ENCODE results near the gene PAMR1. TPM values are rescaled to one million over a fixed set of nuclear protein-coding genes. Genes with fewer than 3 reads are reported as not detected.

PAMR1 gene
- total and polyA plus RNA-seq, 7 donors: 0.16 to 1.9 (median 0.72) TPM

- no peak for TF ChIP-seq CTCF (IDR thresholded peaks at IDR 0.05)
- H3K36me3 ChIP-seq (ENCODE audit: insufficient read depth in 1 of 2, low read depth in 1 of 2): no peaks in the 10 kb centered on the region
- ATAC-seq (no peak), DNase-seq (no peak)
- H3K4me1 ChIP-seq: peaks cover 5% of the 10 kb centered on the region
- H3K4me3 ChIP-seq: no peak overlapping the region
- WGBS, 3 donors: 91 to 96% (median 93%) methylated on average over 1 of the region's 1 CpG
- H3K27me3 ChIP-seq (ENCODE audit: insufficient read depth in 3 of 3, low read length in 2 of 3): no peaks in the 10 kb centered on the region
- H3K9me3 ChIP-seq: no peaks in the 10 kb centered on the region
- H3K27ac ChIP-seq: no peak overlapping the region
- intact Hi-C loops (cut with DNase I): loop anchor here in 1 of 2 donors (10.0 kb wide), 1 partner anchor 384 kb away; no protein-coding TSS in a partner anchor
Measured at GRCh38 chr11:35389112-35389511, 136.3 kb downstream of the PAMR1 start.

DNA sequence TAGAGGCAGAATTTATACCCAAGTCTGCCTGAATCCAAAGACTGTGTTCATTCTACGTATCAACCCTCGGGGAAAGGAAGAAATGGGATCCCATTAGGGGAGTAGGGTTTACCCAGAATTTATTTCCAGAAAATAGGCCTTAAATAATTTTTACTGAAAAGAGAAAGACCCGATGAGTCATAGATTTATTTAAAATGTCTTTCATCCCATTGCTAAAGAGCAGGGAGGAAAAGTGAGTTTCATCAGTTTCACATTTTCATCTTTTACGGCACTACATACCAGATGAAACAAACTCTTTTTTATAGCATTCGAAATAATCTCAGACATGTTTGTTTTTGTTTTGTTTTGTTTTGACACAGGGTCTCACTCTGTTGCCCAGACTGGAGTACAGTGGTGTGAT lies 137.4 kb downstream of the PAMR1 start:
- Histone ChIP-seq H3K27ac (no peak overlapping the region), H3K4me3 (no peak overlapping the region), H3K4me1 (peaks cover 5% of the 10 kb centered on the region), H3K9me3 (no peaks in the 10 kb centered on the region), H3K36me3 (ENCODE audit: insufficient read depth in 1 of 2, low read depth in 1 of 2) (no peaks in the 10 kb centered on the region), H3K27me3 (ENCODE audit: insufficient read depth in 3 of 3, low read length in 2 of 3) (no peaks in the 10 kb centered on the region)
- intact Hi-C loops (cut with DNase I): loop anchor here in 1 of 2 donors (10.0 kb wide), 1 partner anchor 383 kb away; no protein-coding TSS in a partner anchor
- no peak for DNase-seq
- ATAC-seq: no peak
- WGBS, 3 donors: 90 to 91% (median 90%) methylated on average over 5 of the region's 5 CpGs
- TF ChIP-seq CTCF (IDR thresholded peaks at IDR 0.05): no peak

DNA sequence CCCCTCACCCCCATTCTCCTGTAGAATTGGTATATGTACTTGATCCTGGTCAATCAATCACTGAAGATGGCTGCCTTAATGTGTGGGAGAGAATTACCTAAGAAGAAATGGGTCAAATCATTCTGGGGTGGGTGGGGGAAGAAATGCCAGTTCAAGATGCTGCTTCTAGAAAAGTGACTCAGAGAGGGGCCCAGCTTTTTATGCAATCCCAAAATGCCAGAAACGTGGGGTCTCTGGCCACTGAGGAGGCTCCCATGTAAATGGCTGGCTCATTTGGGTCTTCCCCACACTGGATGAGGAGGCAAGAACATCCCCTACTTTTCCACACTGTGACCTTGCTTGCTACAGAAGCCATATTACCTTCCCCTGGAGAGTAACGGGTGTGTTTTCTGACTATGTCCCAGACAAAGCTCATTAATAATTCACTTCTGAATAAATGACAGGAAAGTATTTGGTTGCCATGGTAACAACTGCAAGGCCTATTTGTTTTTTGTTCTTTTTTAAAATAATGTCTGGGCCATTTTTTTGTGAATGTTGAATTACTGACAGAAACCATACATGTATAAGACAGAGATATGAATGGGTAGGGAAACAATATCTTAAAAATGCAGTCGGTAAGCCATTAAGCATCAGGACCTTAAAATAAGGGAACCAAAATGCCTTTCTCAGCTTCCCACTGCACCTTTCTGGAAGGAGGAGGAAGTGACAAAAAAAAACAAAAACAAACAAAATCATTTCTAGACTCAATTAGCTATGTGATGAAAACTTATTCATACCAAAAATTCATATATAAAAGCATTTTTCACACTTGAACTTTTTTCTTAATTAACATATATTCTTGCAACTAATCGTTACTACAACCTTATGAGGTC lies 138.1 kb downstream of the PAMR1 start:
- Histone ChIP-seq H3K27ac (no peak overlapping the region), H3K9me3 (no peaks in the 10 kb centered on the region), H3K4me1 (peaks cover 5% of the 10 kb centered on the region), H3K4me3 (no peak overlapping the region), H3K36me3 (ENCODE audit: insufficient read depth in 1 of 2, low read depth in 1 of 2) (no peaks in the 10 kb centered on the region), H3K27me3 (ENCODE audit: insufficient read depth in 3 of 3, low read length in 2 of 3) (no peaks in the 10 kb centered on the region)
- DNase-seq: no peak
- intact Hi-C loops (cut with DNase I): loop anchor here in 1 of 2 donors (10.0 kb wide), 1 partner anchor 383 kb away; no protein-coding TSS in a partner anchor
- TF ChIP-seq CTCF (IDR thresholded peaks at IDR 0.05): no peak
- no peak for ATAC-seq
- WGBS, 3 donors: 55 to 70% (median 58%) methylated on average over 4 of the region's 4 CpGs

GRCh38 chr11:35383953-35384352 lies 141.5 kb downstream of the PAMR1 start:
- H3K36me3 ChIP-seq (ENCODE audit: insufficient read depth in 1 of 2, low read depth in 1 of 2): no peaks in the 10 kb centered on the region
- DNase-seq (no peak), ATAC-seq (peak in 2 of 4 donors; percentile 42 to 46)
- H3K4me1 ChIP-seq: no peaks in the 10 kb centered on the region
- H3K27ac ChIP-seq: no peak overlapping the region
- 49 to 61% (median 59%) methylated on average over 5 of the region's 5 CpGs for WGBS, 3 donors
- intact Hi-C loops (cut with DNase I): loop anchor here in 1 of 2 donors (10.0 kb wide), 1 partner anchor 379 kb away; no protein-coding TSS in a partner anchor
- H3K9me3 ChIP-seq: no peaks in the 10 kb centered on the region
- no peak overlapping the region for H3K4me3 ChIP-seq
- TF ChIP-seq CTCF (IDR thresholded peaks at IDR 0.05): no peak
- no peaks in the 10 kb centered on the region for H3K27me3 ChIP-seq (ENCODE audit: insufficient read depth in 3 of 3, low read length in 2 of 3)

Other genes with a start within 250 kb of the PAMR1 start
- gene SLC1A2, start 106.1 kb downstream of the PAMR1 start, total RNA-seq: 1 to 10 TPM in 2 of 4 donors, under 1 TPM in 2; 0.08 to 2.0 (median 0.91) TPM
- gene SLC1A2, start 106.1 kb downstream of the PAMR1 start, polyA plus RNA-seq: under 1 TPM; 0.05 to 0.70 (median 0.35) TPM
- gene FJX1, start 92.8 kb upstream of the PAMR1 start, total RNA-seq: 1 to 10 TPM in 3 of 4 donors, under 1 TPM in 1; 0.75 to 4.0 (median 3.1) TPM
- 1 to 10 TPM in 1 of 3 donors, under 1 TPM in 2; 0.60 to 8.0 (median 0.96) TPM for gene FJX1, start 92.8 kb upstream of the PAMR1 start, polyA plus RNA-seq
- gene TRIM44, start 137.2 kb upstream of the PAMR1 start, total RNA-seq: 10 to 100 TPM; 34.0 to 46.8 (median 41.9) TPM
- 10 to 100 TPM in 2 of 3 donors, 1 to 10 TPM in 1; 6.8 to 32.2 (median 32.0) TPM for gene TRIM44, start 137.2 kb upstream of the PAMR1 start, polyA plus RNA-seq

Measured in psoas muscle (tissue), 8 donors.